ENCODE data around the gene PRSS12.

DNA sequence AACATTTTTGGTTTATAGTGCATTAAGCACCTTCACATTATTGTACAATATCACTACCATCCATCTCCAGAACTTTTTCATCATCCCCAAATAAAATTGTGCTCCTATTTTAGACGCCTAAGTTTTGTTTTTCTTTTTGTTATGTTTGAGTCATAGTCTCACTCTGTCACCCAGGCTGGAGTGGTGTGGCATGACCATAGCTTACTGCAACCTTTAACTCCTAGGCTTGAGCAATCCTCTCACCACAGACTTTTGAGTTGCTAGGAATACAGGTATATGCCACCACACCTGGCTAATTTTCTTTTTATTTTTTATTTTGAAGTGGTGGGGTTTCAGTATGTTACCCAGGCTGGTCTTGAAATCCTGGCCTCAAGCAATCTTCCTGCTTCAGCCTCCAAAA is 33.9 kb downstream of the PRSS12 start:
- TF ChIP-seq CTCF (IDR thresholded peaks at IDR 0.05) (no peak), POLR2A (IDR thresholded peaks at IDR 0.05) (no peak)
